Spleen (tissue), 13 donors: ENCODE results near the gene MRPS5. TPM values are rescaled to one million over a fixed set of nuclear protein-coding genes. Genes with fewer than 3 reads are reported as not detected.

ENCODE experiments used
- DNase-seq: peaks from one replicate; pipeline ENCODE4 v3.0.0-alpha.2; 2020
- H3K27ac ChIP-seq, 8 donors: fragments of 200-600 bp; sonication (generic) in 7 of 8; 1 replicate in 4 of 8; 2 replicates in 4 of 8; pipeline versions ENCODE4 v1.5.0 to v1.8.0; 2016 to 2021; ENCODE audit warnings: inconsistent platforms in 4 of 8, mild to moderate bottlenecking in 4 of 8, moderate library complexity in 1 of 8
- H3K27me3 ChIP-seq, 7 donors: fragments of 200-600 bp; sonication (generic) in 6 of 7; replicated peaks in 1 of 7; 1 replicate in 4 of 7; 2 replicates in 3 of 7; pipeline versions ENCODE4 v1.5.0 to v1.8.0; 2016 to 2021; ENCODE audit warnings: inconsistent platforms in 3 of 7, mild to moderate bottlenecking in 1 of 7
- H3K36me3 ChIP-seq, 6 donors: fragments of 200-600 bp; sonication (generic) in 5 of 6; 1 replicate in 4 of 6; 2 replicates in 2 of 6; pipeline versions ENCODE4 v1.5.0 to v1.8.0; 2016 to 2021; ENCODE audit warnings: inconsistent platforms in 2 of 6
- H3K4me1 ChIP-seq, 6 donors: fragments of 200-600 bp; sonication (generic) in 5 of 6; 1 replicate in 3 of 6; 2 replicates in 3 of 6; pipeline versions ENCODE4 v1.5.0 to v1.8.0; 2016 to 2021; ENCODE audit warnings: inconsistent platforms in 3 of 6
- H3K4me3 ChIP-seq, 8 donors: fragments of 200-600 bp; sonication (generic) in 7 of 8; 1 replicate in 4 of 8; 2 replicates in 4 of 8; pipeline versions ENCODE4 v1.5.0 to v1.8.0; 2016 to 2021; ENCODE audit warnings: inconsistent platforms in 4 of 8, mild to moderate bottlenecking in 4 of 8, moderate library complexity in 2 of 8
- H3K9me3 ChIP-seq, 8 donors: fragments of 200-600 bp; sonication (generic) in 7 of 8; 1 replicate in 4 of 8; 2 replicates in 4 of 8; pipeline versions ENCODE4 v1.5.0 to v1.8.0; 2016 to 2021; ENCODE audit warnings: inconsistent platforms in 4 of 8
- CTCF ChIP-seq, 11 experiments: fragments of 200-600 bp in 7 of 11; fragments of 450-650 bp in 4 of 11; sonication (generic) in 4 of 11; IDR thresholded peaks in 8 of 11; conservative IDR thresholded peaks in 3 of 11; 1 replicate in 7 of 11; 2 replicates in 4 of 11; pipeline versions ENCODE4 v1.4.0 to v1.8.0; 2016 to 2021; ENCODE audit warnings: antibody characterized with exemption in 11 of 11, inconsistent platforms in 4 of 11, mild to moderate bottlenecking in 1 of 11
- POLR2A ChIP-seq, 3 donors: fragments of 450-650 bp; IDR thresholded peaks; one replicate each; pipeline ENCODE4 v1.5.1; 2017; ENCODE audit warnings: antibody characterized with exemption in 3 of 3, mild to moderate bottlenecking in 1 of 3
- POLR2AphosphoS5 ChIP-seq, 3 donors: sonication (generic); formaldehyde crosslinking; IDR thresholded peaks; one replicate each; pipeline ENCODE4 v1.5.1; 2017; ENCODE audit warnings: antibody characterized with exemption in 3 of 3
- WGBS, 5 donors: extraction: QIAGEN DNeasy Blood & Tissue Kit in 3 of 5; methylation state at CpG; one replicate each; pipeline versions ENCODE4 v1.1.5 to v1.1.7; 2013 to 2018; 5-methylcytosine and 5-hydroxymethylcytosine counted together
- intact Hi-C: fragments of 100-400 bp; cut with DNase I; formaldehyde crosslinking; loops from one replicate; pipeline ENCODE4 v1.15.0; 2023; ENCODE audit warnings: low total_unique reads
- long read RNA-seq, 2 donors: transcript quantifications; one replicate each; lab custom pipeline, GENCODE V29; 2026
- polyA plus RNA-seq, 3 donors: library from polyadenylated mRNA; stranded (reverse); fragments of 200-250 nt; gene quantifications; one replicate each; pipeline ENCODE4 v1.2.1, GENCODE V29; 2013
- total RNA-seq, 7 donors: library from RNA; depleted of rRNA in 3 of 7; stranded (reverse); fragments of >200 nt in 3 of 7; fragmentation: NEBNext Ultra II Directional in 4 of 7; extraction: Animal tissue kit (Norgen Biotek cat#: 25700) in 4 of 7; gene quantifications; one replicate each; pipeline versions ENCODE4 v1.1.0 to v1.2.1, GENCODE V29; 2016 to 2021
- donor health status: healthy with polysubstance abuse.
- donor health status: DM: no; HTN: no; CAD: no; lungs with moderate emphysema.
- donor health status: DM: no; HTN: no; CAD: no.
- donor health status: Bipolar disorder and iron deficiency.
- donor health status: healthy.
- donor health status: DM: no; HTN: no; CAD: no.
- donor health status: DM: yes; HTN: yes; CAD: no.

MRPS5 gene
- total RNA-seq (10 to 100 TPM; 37.5 to 63.6 (median 45.8) TPM), polyA plus RNA-seq (10 to 100 TPM; 53.4 to 92.2 (median 82.7) TPM)
- long read RNA-seq, donor 1, transcript MRPS5-203 (5 exons, 793 nt), result major isoform, 17 of 46 reads
- long read RNA-seq, donor 1, transcript MRPS5-201 (12 exons, 1,652 nt), result minor isoform, 9 of 46 reads
- long read RNA-seq, donor 1, partial matches to known transcripts, result 15 of 46 reads
- long read RNA-seq, donor 1, other reads (novel, unspliced or antisense), result 0 of 46 reads
- long read RNA-seq, donor 2, transcript MRPS5-201 (12 exons, 1,652 nt), result major isoform, 6 of 22 reads
- long read RNA-seq, donor 2, transcript MRPS5-203 (5 exons, 793 nt), result minor isoform, 5 of 22 reads
- long read RNA-seq, donor 2, partial matches to known transcripts, result 9 of 22 reads
- long read RNA-seq, donor 2, other reads (novel, unspliced or antisense), result 0 of 22 reads

- H3K36me3 ChIP-seq, result peaks cover 0 to 13% (median 0%) of the 10 kb centered on the region in 6 donors
- no peaks in the 10 kb centered on the region for H3K27me3 ChIP-seq
- 0 to 1% (median 1%) methylated on average over 51 to 86 of the region's 86 CpGs for WGBS, 5 donors
- H3K27ac ChIP-seq, result peak within 1 kb of the TSS; percentile 72 to 98 (median 96)
- intact Hi-C loops, result loop anchor here (5.0 kb wide), 1 partner anchor 46 kb away; the partner anchor contains the start of gene ZNF2
- TF ChIP-seq POLR2AphosphoS5 (IDR thresholded peaks at IDR 0.05) (peak; percentile 85 to 90 (median 90)), POLR2A (IDR thresholded peaks at IDR 0.05) (peak in 1 of 3 donors; percentile 40), CTCF (IDR thresholded peaks at IDR 0.05 in 8 of 11, conservative IDR thresholded peaks at IDR 0.05 in 3 of 11) (no peak)
- peak; percentile 98 for DNase-seq
- no peaks in the 10 kb centered on the region for H3K9me3 ChIP-seq
- H3K4me1 ChIP-seq, result peaks cover 17 to 53% (median 40%) of the 10 kb centered on the region in 6 donors
- H3K4me3 ChIP-seq, result peak within 1 kb of the TSS; percentile 82 to 99 (median 95)
Observed at GRCh38 chr2:95121407-95122196, at the start of gene MRPS5. MRPS5 (minus strand) TSS chr2:95121808; CDS start chr2:95121791, 17 bp downstream.

GRCh38 chr2:95166065-95166763 lies 44.6 kb upstream of the MRPS5 start:
- Histone ChIP-seq H3K4me1 (peaks cover 14 to 30% (median 24%) of the 10 kb centered on the region in 6 donors), H3K9me3 (no peaks in the 10 kb centered on the region), H3K4me3 (peak overlapping the region; percentile 68 to 92 (median 83)), H3K36me3 (no peaks in the 10 kb centered on the region), H3K27ac (peak overlapping the region; percentile 86 to 95 (median 92)), H3K27me3 (no peaks in the 10 kb centered on the region)
- TF ChIP-seq POLR2A (IDR thresholded peaks at IDR 0.05) (no peak), POLR2AphosphoS5 (IDR thresholded peaks at IDR 0.05) (no peak), CTCF (IDR thresholded peaks at IDR 0.05 in 8 of 11, conservative IDR thresholded peaks at IDR 0.05 in 3 of 11) (no peak)
- WGBS, 5 donors, result 9 to 15% (median 10%) methylated on average over 16 of the region's 16 CpGs
- DNase-seq, result no peak
- intact Hi-C loops, result loop anchor here (5.0 kb wide), 1 partner anchor 44 kb away; the partner anchor contains the start of gene MRPS5

GRCh38 chr2:95165371-95166064 lies 43.9 kb upstream of the MRPS5 start, which contains the start of gene ZNF2:
ZNF2 (plus strand) TSS chr2:95165809; CDS start chr2:95176227, 10,418 bp downstream.
- H3K27ac ChIP-seq, result peak within 1 kb of the TSS; percentile 86 to 95 (median 92)
- 0% methylated on average over 23 to 56 of the region's 56 CpGs for WGBS, 5 donors
- peaks cover 14 to 31% (median 24%) of the 10 kb centered on the region in 6 donors for H3K4me1 ChIP-seq
- intact Hi-C loops, result loop anchor here (5.0 kb wide), 1 partner anchor 43 kb away; the partner anchor contains the start of gene MRPS5
- peak within 1 kb of the TSS; percentile 68 to 92 (median 83) for H3K4me3 ChIP-seq
- H3K9me3 ChIP-seq, result no peaks in the 10 kb centered on the region
- peak; percentile 98 for DNase-seq
- H3K36me3 ChIP-seq, result no peaks in the 10 kb centered on the region
- TF ChIP-seq CTCF (IDR thresholded peaks at IDR 0.05 in 8 of 11, conservative IDR thresholded peaks at IDR 0.05 in 3 of 11), result peak in 3 of 11 experiments; percentile 8 to 21 (median 16)
- peak in 1 of 3 donors; percentile 22 for TF ChIP-seq POLR2A (IDR thresholded peaks at IDR 0.05)
- TF ChIP-seq POLR2AphosphoS5 (IDR thresholded peaks at IDR 0.05), result peak; percentile 93 to 95 (median 94)
- H3K27me3 ChIP-seq, result no peaks in the 10 kb centered on the region
